NCI-H345 treated with DMSO at 0.1 percent for 48 hours (cell line): ENCODE data around the gene GAGE12J.
"Not testable (repeated sequence)": the region's sequence is repeated elsewhere in the genome, so short reads cannot be mapped to it uniquely, and the experiment has no call there.

Source experiments
- DNase-seq: peaks from one replicate; lab custom pipeline; 2025; ENCODE audit not compliant: unreplicated experiment; lab: John Stamatoyannopoulos, UW

The GAGE12J gene

GRCh38 chrX:49309401-49309981 lies 12.3 kb upstream of the GAGE12J start:
- DNase-seq, result no peak

- no peak for DNase-seq
Measured at GRCh38 chrX:49310371-49310770, 11.5 kb upstream of the GAGE12J start.

- no peak for DNase-seq
Measured at GRCh38 chrX:49312176-49312575, 9.7 kb upstream of the GAGE12J start.

- no peak for DNase-seq
Measured at GRCh38 chrX:49316085-49316484, 5.8 kb upstream of the GAGE12J start.

GRCh38 chrX:49322266-49322665 lies 429 bp downstream of the GAGE12J start:
- not testable (repeated sequence) for DNase-seq

GRCh38 chrX:49323735-49324134 lies 1.9 kb downstream of the GAGE12J start:
- DNase-seq, result not testable (repeated sequence)

GRCh38 chrX:49330421-49330820 lies 8.6 kb downstream of the GAGE12J start:
- not testable (repeated sequence) for DNase-seq

- DNase-seq, result not testable (repeated sequence)
Measured at GRCh38 chrX:49331282-49331681, 9.4 kb downstream of the GAGE12J start, which contains the start of gene GAGE13. Gene GAGE13, plus strand, starts transcription at chrX:49331582. Its CDS starts 1,156 bp downstream, at chrX:49332738.

GRCh38 chrX:49331841-49332240 lies 10.0 kb downstream of the GAGE12J start:
- not testable (repeated sequence) for DNase-seq

GRCh38 chrX:49341449-49341848 lies 19.6 kb downstream of the GAGE12J start:
- DNase-seq, result not testable (repeated sequence)

GRCh38 chrX:49344496-49345175 lies 22.8 kb downstream of the GAGE12J start:
- not testable (repeated sequence) for DNase-seq

- not testable (repeated sequence) for DNase-seq
Measured at GRCh38 chrX:49345402-49345801, 23.6 kb downstream of the GAGE12J start.

GRCh38 chrX:49346150-49346549 lies 24.3 kb downstream of the GAGE12J start:
- not testable (repeated sequence) for DNase-seq
